Hepatocyte (in vitro differentiated cells): ENCODE measurements around the gene VENTX. TPM values are rescaled to one million over a fixed set of nuclear protein-coding genes. Genes with fewer than 3 reads are reported as not detected.

ENCODE experiments used
- DNase-seq: peaks from one replicate; pipeline ENCODE4 v3.0.0-alpha.2; 2016; ENCODE audit warnings: low spot score
- H2AFZ ChIP-seq: fragments of 200-600 bp; sonication (generic); 2 replicates; pipeline ENCODE4 v1.6.0; 2016; ENCODE audit warnings: antibody characterized with exemption, mild to moderate bottlenecking
- H3K27ac ChIP-seq: fragments of 200-600 bp; sonication (generic); 2 replicates; pipeline ENCODE4 v1.5.1; 2016; ENCODE audit warnings: mild to moderate bottlenecking
- H3K27me3 ChIP-seq: fragments of 200-600 bp; sonication (generic); 2 replicates; pipeline ENCODE4 v1.6.1; 2016
- H3K36me3 ChIP-seq: fragments of 200-600 bp; sonication (generic); replicated peaks from 2 replicates; pipeline ENCODE4 v1.5.1; 2016; ENCODE audit warnings: low read depth; ENCODE audit not compliant: insufficient read depth
- H3K4me1 ChIP-seq: fragments of 200-600 bp; sonication (generic); 2 replicates; pipeline ENCODE4 v1.5.1; 2016; ENCODE audit warnings: mild to moderate bottlenecking, moderate library complexity; ENCODE audit not compliant: insufficient read depth
- H3K4me2 ChIP-seq: fragments of 200-600 bp; sonication (generic); 2 replicates; pipeline ENCODE4 v1.6.0; 2016
- H3K4me3 ChIP-seq: fragments of 200-600 bp; sonication (generic); 2 replicates; pipeline ENCODE4 v1.5.1; 2016; ENCODE audit warnings: mild to moderate bottlenecking
- H3K79me2 ChIP-seq: fragments of 200-600 bp; sonication (generic); 2 replicates; pipeline ENCODE4 v1.6.0; 2017; ENCODE audit warnings: mild to moderate bottlenecking
- H3K9me2 ChIP-seq: fragments of 200-600 bp; sonication (generic); replicated peaks from 2 replicates; pipeline ENCODE4 v1.6.0; 2017; ENCODE audit warnings: mild to moderate bottlenecking; ENCODE audit not compliant: insufficient read depth
- H3K9me3 ChIP-seq: fragments of 200-600 bp; sonication (generic); 2 replicates; pipeline ENCODE4 v1.5.1; 2016; ENCODE audit warnings: low read depth, mild to moderate bottlenecking
- H4K20me1 ChIP-seq: fragments of 200-600 bp; sonication (generic); 2 replicates; pipeline ENCODE4 v1.6.0; 2016; ENCODE audit warnings: mild to moderate bottlenecking; ENCODE audit not compliant: insufficient read depth, poor library complexity, severe bottlenecking
- CTCF ChIP-seq: fragments of 200-600 bp; sonication (generic); IDR thresholded peaks from 2 replicates; pipeline ENCODE4 v1.5.1; 2016; ENCODE audit warnings: antibody characterized with exemption, mild to moderate bottlenecking; ENCODE audit not compliant: poor library complexity
- EZH2 ChIP-seq: fragments of 200-600 bp; sonication (generic); IDR thresholded peaks from 2 replicates; pipeline ENCODE4 v1.6.1; 2016; ENCODE audit warnings: antibody characterized with exemption, mild to moderate bottlenecking, borderline replicate concordance
- EZH2phosphoT487 ChIP-seq: fragments of 200-600 bp; sonication (generic); IDR thresholded peaks from one replicate; pipeline ENCODE4 v1.6.1; 2018; ENCODE audit warnings: antibody characterized with exemption, mild to moderate bottlenecking, low read depth, moderate library complexity; ENCODE audit not compliant: unreplicated experiment, severe bottlenecking
- WGBS: methylation state at CpG from one replicate; pipeline ENCODE4 v1.1.6; 2016; ENCODE audit warnings: low lambda C conversion rate; ENCODE audit errors: missing lambda C conversion rate; 5-methylcytosine and 5-hydroxymethylcytosine counted together
- polyA plus RNA-seq: library from polyadenylated mRNA; unstranded; fragments of >200 nt; fragmentation: Nextera tagmentation; extraction: Ambion mirVana; gene quantifications from 2 replicates; pipeline ENCODE4 v1.2.1, GENCODE V29; 2016
- total RNA-seq: library from RNA; depleted of rRNA; stranded (reverse); fragments of >200 nt; gene quantifications from 2 replicates; pipeline ENCODE4 v1.2.3, GENCODE V29; 2014

VENTX gene
- total and polyA plus RNA-seq, 2 experiments from 2014 or later: not detected

GRCh38 chr10:133211141-133211830, 26.4 kb upstream of the VENTX start:
- no peaks in the 10 kb centered on the region for H3K9me3 ChIP-seq
- no peaks in the 10 kb centered on the region for H3K9me2 ChIP-seq
- H3K79me2 ChIP-seq: no peaks in the 10 kb centered on the region
- no peak overlapping the region for H3K27ac ChIP-seq
- H3K4me1 ChIP-seq: no peaks in the 10 kb centered on the region
- H3K36me3 ChIP-seq: no peaks in the 10 kb centered on the region
- 93% methylated on average over 21 of the region's 25 CpGs for WGBS
- no peak overlapping the region for H3K4me3 ChIP-seq
- H2AFZ ChIP-seq: no peak overlapping the region
- no peak for TF ChIP-seq CTCF
- no peak for TF ChIP-seq EZH2
- TF ChIP-seq EZH2phosphoT487: no peak
- no peak overlapping the region for H3K4me2 ChIP-seq
- no peak for DNase-seq
- H3K27me3 ChIP-seq: no peaks in the 10 kb centered on the region
- H4K20me1 ChIP-seq: no peaks in the 10 kb centered on the region

GRCh38 chr10:133211959-133212852, 25.4 kb upstream of the VENTX start:
- no peaks in the 10 kb centered on the region for H3K9me2 ChIP-seq
- H3K27ac ChIP-seq: no peak overlapping the region
- no peaks in the 10 kb centered on the region for H3K9me3 ChIP-seq
- WGBS: 97% methylated on average over 32 of the region's 34 CpGs
- no peaks in the 10 kb centered on the region for H4K20me1 ChIP-seq
- H3K4me3 ChIP-seq: no peak overlapping the region
- no peaks in the 10 kb centered on the region for H3K4me1 ChIP-seq
- no peaks in the 10 kb centered on the region for H3K79me2 ChIP-seq
- no peak overlapping the region for H3K4me2 ChIP-seq
- no peaks in the 10 kb centered on the region for H3K27me3 ChIP-seq
- no peak for DNase-seq
- H2AFZ ChIP-seq: no peak overlapping the region
- no peak for TF ChIP-seq EZH2phosphoT487
- TF ChIP-seq CTCF: no peak
- TF ChIP-seq EZH2: no peak
- no peaks in the 10 kb centered on the region for H3K36me3 ChIP-seq

GRCh38 chr10:133212853-133213494, 24.7 kb upstream of the VENTX start:
- no peak overlapping the region for H3K27ac ChIP-seq
- H3K4me3 ChIP-seq: no peak overlapping the region
- no peak overlapping the region for H3K4me2 ChIP-seq
- DNase-seq: no peak
- H3K4me1 ChIP-seq: no peaks in the 10 kb centered on the region
- no peaks in the 10 kb centered on the region for H4K20me1 ChIP-seq
- TF ChIP-seq CTCF (no peak), EZH2phosphoT487 (no peak), EZH2 (no peak)
- H3K36me3 ChIP-seq: no peaks in the 10 kb centered on the region
- no peaks in the 10 kb centered on the region for H3K27me3 ChIP-seq
- no peaks in the 10 kb centered on the region for H3K9me3 ChIP-seq
- H3K79me2 ChIP-seq: no peaks in the 10 kb centered on the region
- 93% methylated on average over 20 of the region's 20 CpGs for WGBS
- no peaks in the 10 kb centered on the region for H3K9me2 ChIP-seq
- H2AFZ ChIP-seq: no peak overlapping the region
